K562 (cell line): Measurements from ENCODE around the gene MED29. TPM values are rescaled to one million over a fixed set of nuclear protein-coding genes. Genes with fewer than 3 reads are reported as not detected.

Source experiments
- ETV5 ChIP-seq: sonication (generic); formaldehyde crosslinking; IDR thresholded peaks from 2 replicates; pipeline ENCODE4 v1.4.0; 2020; ENCODE audit warnings: low read depth, mild to moderate bottlenecking, missing genetic modification reagents
- FOS ChIP-seq: IDR thresholded peaks from 3 replicates; pipeline ENCODE4 v1.6.1; 2011; ENCODE audit not compliant: insufficient read length; ENCODE audit errors: extremely low read depth
- FOXP1 ChIP-seq: sonication (generic); formaldehyde crosslinking; IDR thresholded peaks from 2 replicates; pipeline ENCODE4 v1.8.0; 2022; ENCODE audit warnings: mild to moderate bottlenecking, missing genetic modification reagents
- GATAD2B ChIP-seq: fragments of 450-650 bp; IDR thresholded peaks from 2 replicates; pipeline ENCODE4 v1.6.1; 2017; ENCODE audit warnings: mild to moderate bottlenecking, borderline replicate concordance
- MED1 ChIP-seq: sonication (generic); formaldehyde crosslinking; IDR thresholded peaks from 2 replicates; pipeline ENCODE4 v1.8.1; 2023; ENCODE audit warnings: missing genetic modification reagents, borderline replicate concordance
- MYNN ChIP-seq, 2 experiments: sonication (generic); formaldehyde crosslinking in 1 of 2; IDR thresholded peaks; 2 replicates each; pipeline versions ENCODE4 v1.5.0 to v1.6.1; 2016 to 2020; ENCODE audit warnings: antibody characterized with exemption in 1 of 2, missing genetic modification reagents in 1 of 2
- TEAD2 ChIP-seq: fragments of 450-650 bp; IDR thresholded peaks from 2 replicates; pipeline ENCODE4 v1.6.1; 2016; ENCODE audit warnings: missing genetic modification characterization, control low read depth, missing compliant biosample characterization
- ZBED1 ChIP-seq: IDR thresholded peaks from 2 replicates; pipeline ENCODE4 v1.6.1; 2014
- ZC3H4 ChIP-seq: sonication (generic); formaldehyde crosslinking; IDR thresholded peaks from 2 replicates; pipeline ENCODE4 v1.9.0; 2021; ENCODE audit warnings: missing genetic modification reagents, borderline replicate concordance
- polyA plus RNA-seq, 8 experiments: library from polyadenylated mRNA; depleted of rRNA in 4 of 8; stranded (reverse) in 5 of 8; unstranded in 3 of 8; fragments of >200 nt; fragmentation: Nextera tagmentation in 2 of 8; fragmentation: Illumina TruSeq in 1 of 8; extraction: Ambion mirVana in 2 of 8; extraction: Trizol in 1 of 8; gene quantifications; 2 replicates each; pipeline versions ENCODE4 v1.2.1 to v1.2.3, GENCODE V29; 2011 to 2014; ENCODE audit warnings: inconsistent platforms in 1 of 8, missing spikeins in 1 of 8
- total RNA-seq, 7 experiments: library from RNA; depleted of rRNA in 6 of 7; stranded (reverse); fragments of >200 nt in 6 of 7; fragmentation: Illumina TruSeq in 2 of 7; extraction: Trizol in 2 of 7; gene quantifications; 2 replicates each; pipeline versions ENCODE4 v1.2.1 to v1.2.3, GENCODE V29; 2011 to 2021; ENCODE audit warnings: low replicate concordance in 1 of 7
- TF ChIP-seq, protein P1 (sequence below), 3 experiments: IDR thresholded peaks in 2 of 3; conservative IDR thresholded peaks in 1 of 3; 2 replicates each; pipeline ENCODE4 v1.5.1; 2011 to 2012; ENCODE audit warnings: low read length in 3 of 3, mild to moderate bottlenecking in 3 of 3, control low read depth in 2 of 3, improper control_type of control experiment in 1 of 3, inconsistent platforms in 1 of 3, low read depth in 1 of 3, mixed read lengths in 1 of 3, moderate library complexity in 1 of 3; ENCODE audit not compliant: insufficient read depth in 2 of 3
- TF ChIP-seq, protein P2 (sequence below): fragments of 450-650 bp; formaldehyde crosslinking; IDR thresholded peaks from 2 replicates; pipeline ENCODE4 v1.4.0; 2020; ENCODE audit warnings: mild to moderate bottlenecking, mixed read lengths
- TF ChIP-seq, protein P3 (sequence below): IDR thresholded peaks from 2 replicates; pipeline ENCODE4 v1.6.1; 2011; ENCODE audit not compliant: insufficient read length; ENCODE audit errors: extremely low read depth
- TF ChIP-seq, protein P4 (sequence below): fragments of 250-450 bp; sonication (Bioruptor Pico); IDR thresholded peaks from 2 replicates; pipeline ENCODE4 v1.6.1; 2021; ENCODE audit warnings: mild to moderate bottlenecking

The MED29 gene
- total and polyA plus RNA-seq, 9 of the 15 experiments (the other 6 are each of a cell fraction or from before 2014, with no cell fraction given), result 1.8 to 22.6 (median 12.4) TPM

GRCh38 chr19:39397360-39398296, 6.5 kb downstream of the MED29 start (continued):
- TF ChIP-seq, protein P1, sequence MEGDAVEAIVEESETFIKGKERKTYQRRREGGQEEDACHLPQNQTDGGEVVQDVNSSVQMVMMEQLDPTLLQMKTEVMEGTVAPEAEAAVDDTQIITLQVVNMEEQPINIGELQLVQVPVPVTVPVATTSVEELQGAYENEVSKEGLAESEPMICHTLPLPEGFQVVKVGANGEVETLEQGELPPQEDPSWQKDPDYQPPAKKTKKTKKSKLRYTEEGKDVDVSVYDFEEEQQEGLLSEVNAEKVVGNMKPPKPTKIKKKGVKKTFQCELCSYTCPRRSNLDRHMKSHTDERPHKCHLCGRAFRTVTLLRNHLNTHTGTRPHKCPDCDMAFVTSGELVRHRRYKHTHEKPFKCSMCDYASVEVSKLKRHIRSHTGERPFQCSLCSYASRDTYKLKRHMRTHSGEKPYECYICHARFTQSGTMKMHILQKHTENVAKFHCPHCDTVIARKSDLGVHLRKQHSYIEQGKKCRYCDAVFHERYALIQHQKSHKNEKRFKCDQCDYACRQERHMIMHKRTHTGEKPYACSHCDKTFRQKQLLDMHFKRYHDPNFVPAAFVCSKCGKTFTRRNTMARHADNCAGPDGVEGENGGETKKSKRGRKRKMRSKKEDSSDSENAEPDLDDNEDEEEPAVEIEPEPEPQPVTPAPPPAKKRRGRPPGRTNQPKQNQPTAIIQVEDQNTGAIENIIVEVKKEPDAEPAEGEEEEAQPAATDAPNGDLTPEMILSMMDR (IDR thresholded peaks at IDR 0.05 in 2 of 3, conservative IDR thresholded peaks at IDR 0.05 in 1 of 3; ENCODE audit: insufficient read depth in 2 of 3, low read depth in 1 of 3, low read length in 3 of 3), result peak; percentile 96
- TF ChIP-seq ZBED1, result no peak
- TF ChIP-seq TEAD2 (tag), result no peak
- no peak for TF ChIP-seq FOS
- TF ChIP-seq, protein P2, sequence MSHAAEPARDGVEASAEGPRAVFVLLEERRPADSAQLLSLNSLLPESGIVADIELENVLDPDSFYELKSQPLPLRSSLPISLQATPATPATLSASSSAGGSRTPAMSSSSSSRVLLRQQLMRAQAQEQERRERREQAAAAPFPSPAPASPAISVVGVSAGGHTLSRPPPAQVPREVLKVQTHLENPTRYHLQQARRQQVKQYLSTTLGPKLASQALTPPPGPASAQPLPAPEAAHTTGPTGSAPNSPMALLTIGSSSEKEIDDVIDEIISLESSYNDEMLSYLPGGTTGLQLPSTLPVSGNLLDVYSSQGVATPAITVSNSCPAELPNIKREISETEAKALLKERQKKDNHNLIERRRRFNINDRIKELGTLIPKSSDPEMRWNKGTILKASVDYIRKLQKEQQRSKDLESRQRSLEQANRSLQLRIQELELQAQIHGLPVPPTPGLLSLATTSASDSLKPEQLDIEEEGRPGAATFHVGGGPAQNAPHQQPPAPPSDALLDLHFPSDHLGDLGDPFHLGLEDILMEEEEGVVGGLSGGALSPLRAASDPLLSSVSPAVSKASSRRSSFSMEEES, result no peak
- TF ChIP-seq ETV5, result no peak; the same call in 1 of the 2 replicates
- TF ChIP-seq, protein P3, sequence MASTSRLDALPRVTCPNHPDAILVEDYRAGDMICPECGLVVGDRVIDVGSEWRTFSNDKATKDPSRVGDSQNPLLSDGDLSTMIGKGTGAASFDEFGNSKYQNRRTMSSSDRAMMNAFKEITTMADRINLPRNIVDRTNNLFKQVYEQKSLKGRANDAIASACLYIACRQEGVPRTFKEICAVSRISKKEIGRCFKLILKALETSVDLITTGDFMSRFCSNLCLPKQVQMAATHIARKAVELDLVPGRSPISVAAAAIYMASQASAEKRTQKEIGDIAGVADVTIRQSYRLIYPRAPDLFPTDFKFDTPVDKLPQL, result no peak
- no peak for TF ChIP-seq ZC3H4
- 0 out of 2 replicates have a peak, but pooled peaks have one; percentile 49 for TF ChIP-seq MYNN (IDR thresholded peaks at IDR 0.05)
- no peak for TF ChIP-seq MYNN (CRISPR knock-in tag; IDR thresholded peaks at IDR 0.05)
- TF ChIP-seq, protein P4, sequence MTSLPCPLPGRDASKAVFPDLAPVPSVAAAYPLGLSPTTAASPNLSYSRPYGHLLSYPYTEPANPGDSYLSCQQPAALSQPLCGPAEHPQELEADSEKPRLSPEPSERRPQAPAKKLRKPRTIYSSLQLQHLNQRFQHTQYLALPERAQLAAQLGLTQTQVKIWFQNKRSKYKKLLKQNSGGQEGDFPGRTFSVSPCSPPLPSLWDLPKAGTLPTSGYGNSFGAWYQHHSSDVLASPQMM (CRISPR knock-in tag), result no peak
- no peak for TF ChIP-seq FOXP1
- no peak for TF ChIP-seq MED1 (CRISPR knock-in tag)
- no peak for TF ChIP-seq GATAD2B
